ENCODE results near the gene SFXN5. TPM values are rescaled to one million over a fixed set of nuclear protein-coding genes. Genes with fewer than 3 reads are reported as not detected.

The SFXN5 gene
- total and polyA plus RNA-seq, 11 donors = 6.0 to 12.5 (median 8.7) TPM

DNA sequence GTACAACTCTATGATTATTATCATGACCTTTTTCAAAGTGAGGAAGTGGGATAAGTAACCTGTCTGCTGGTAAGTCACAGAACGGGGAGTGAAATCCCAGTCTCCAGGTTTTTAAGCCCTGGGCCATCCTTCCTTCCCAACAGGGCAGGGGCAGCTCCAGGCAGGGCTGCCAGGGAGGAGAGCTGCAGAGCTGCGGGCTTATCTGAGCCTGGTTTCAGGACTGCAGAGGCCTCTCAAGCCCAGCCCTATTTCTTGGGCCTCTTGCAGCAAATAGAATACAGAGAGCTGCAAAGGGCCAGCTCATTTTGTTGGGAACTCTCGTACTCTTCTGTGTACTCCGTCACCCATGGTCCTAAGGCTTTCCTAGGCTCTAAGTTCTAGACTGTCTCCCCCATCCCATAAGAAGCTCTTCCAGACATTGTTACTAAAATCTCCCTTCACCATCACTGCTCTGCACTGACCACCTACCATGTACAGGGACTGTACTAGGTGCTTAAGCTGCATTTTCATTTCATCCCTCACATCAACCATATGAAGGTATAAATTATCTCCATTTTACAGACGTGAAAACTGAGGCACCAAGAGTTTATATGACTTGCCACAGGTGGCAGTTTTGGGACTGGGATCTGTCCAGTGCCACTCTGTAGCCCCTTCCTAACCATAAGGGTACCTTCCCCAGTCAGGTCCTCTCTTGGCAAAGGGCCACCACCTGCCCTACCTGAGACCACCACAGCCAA lies 38.1 kb upstream of the SFXN5 start:
- peak overlapping the region in 4 of 12 donors; percentile 4 to 85 (median 46) for H3K27ac ChIP-seq

DNA sequence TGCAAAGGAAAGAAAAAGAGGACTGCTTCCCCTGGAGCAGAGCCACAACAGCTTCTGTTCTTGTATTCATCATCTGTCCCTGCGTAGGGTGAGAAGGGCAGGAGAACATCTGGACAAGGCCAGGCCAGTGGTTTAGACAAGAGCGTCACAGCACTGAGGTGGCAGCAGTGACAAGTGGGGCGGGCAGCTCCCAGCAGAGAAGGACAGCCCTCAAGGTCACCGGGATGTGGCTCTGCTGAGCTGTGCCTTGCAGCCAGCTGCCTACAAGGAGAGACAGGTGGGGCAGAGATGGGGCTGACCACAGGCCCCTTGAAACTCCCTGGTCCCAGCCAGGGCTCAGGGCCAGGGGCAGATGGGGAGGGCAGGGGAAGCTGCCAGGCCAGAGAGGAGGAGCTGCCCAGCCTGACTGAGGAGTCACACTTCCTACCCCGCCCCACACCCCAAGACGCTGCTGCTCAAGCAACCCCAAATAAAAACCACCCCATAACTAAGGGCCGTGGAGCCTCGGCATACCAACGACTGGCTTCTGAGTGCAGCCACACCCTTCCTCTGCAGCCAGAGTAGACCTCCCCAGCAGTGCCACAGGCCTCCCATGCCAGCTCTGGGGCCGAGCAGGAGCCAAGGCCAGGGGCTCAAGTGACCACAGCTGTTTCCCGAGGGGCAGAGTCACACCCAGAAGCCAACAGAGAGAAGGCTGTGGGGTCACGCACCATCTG lies 35.9 kb upstream of the SFXN5 start:
- Histone ChIP-seq H3K4me1 (peaks cover 0 to 83% (median 57%) of the 10 kb centered on the region in 12 donors), H3K9me3 (no peaks in the 10 kb centered on the region), H3K36me3 (no peaks in the 10 kb centered on the region), H3K4me3 (no peak overlapping the region), H3K27ac (peak overlapping the region in 10 of 12 donors; percentile 24 to 62 (median 38)), H3K27me3 (peaks cover 0 to 7% (median 0%) of the 10 kb centered on the region in 9 donors)
- DNase-seq (peak in 4 of 5 donors; percentile 49 to 73 (median 64)), ATAC-seq (peak; percentile 68 to 76 (median 74))
- no peak for TF ChIP-seq POLR2A (IDR thresholded peaks at IDR 0.05)
- TF ChIP-seq, protein P1, sequence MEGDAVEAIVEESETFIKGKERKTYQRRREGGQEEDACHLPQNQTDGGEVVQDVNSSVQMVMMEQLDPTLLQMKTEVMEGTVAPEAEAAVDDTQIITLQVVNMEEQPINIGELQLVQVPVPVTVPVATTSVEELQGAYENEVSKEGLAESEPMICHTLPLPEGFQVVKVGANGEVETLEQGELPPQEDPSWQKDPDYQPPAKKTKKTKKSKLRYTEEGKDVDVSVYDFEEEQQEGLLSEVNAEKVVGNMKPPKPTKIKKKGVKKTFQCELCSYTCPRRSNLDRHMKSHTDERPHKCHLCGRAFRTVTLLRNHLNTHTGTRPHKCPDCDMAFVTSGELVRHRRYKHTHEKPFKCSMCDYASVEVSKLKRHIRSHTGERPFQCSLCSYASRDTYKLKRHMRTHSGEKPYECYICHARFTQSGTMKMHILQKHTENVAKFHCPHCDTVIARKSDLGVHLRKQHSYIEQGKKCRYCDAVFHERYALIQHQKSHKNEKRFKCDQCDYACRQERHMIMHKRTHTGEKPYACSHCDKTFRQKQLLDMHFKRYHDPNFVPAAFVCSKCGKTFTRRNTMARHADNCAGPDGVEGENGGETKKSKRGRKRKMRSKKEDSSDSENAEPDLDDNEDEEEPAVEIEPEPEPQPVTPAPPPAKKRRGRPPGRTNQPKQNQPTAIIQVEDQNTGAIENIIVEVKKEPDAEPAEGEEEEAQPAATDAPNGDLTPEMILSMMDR (IDR thresholded peaks at IDR 0.05) = no peak
- 52 to 62% (median 59%) methylated on average over 9 to 12 of the region's 12 CpGs for WGBS, 4 donors
- intact Hi-C loops (cut with DNase I) = no loop called here

More for the DNA sequence above, 38.1 kb upstream of the SFXN5 start:
- intact Hi-C loops (cut with DNase I) = loop anchor here in 1 of 10 donors (5.0 kb wide), 1 partner anchor 37 kb away; the partner anchor contains the start of gene SFXN5
- 86 to 93% (median 89%) methylated on average over 5 of the region's 5 CpGs for WGBS, 4 donors
- H3K27me3 ChIP-seq = peaks cover 0 to 7% (median 0%) of the 10 kb centered on the region in 9 donors
- peaks cover 0 to 66% (median 47%) of the 10 kb centered on the region in 12 donors for H3K4me1 ChIP-seq
- H3K4me3 ChIP-seq = no peak overlapping the region
- TF ChIP-seq, protein P1 (IDR thresholded peaks at IDR 0.05) = no peak
- no peak for TF ChIP-seq POLR2A (IDR thresholded peaks at IDR 0.05)
- ATAC-seq (no peak), DNase-seq (no peak)
- H3K9me3 ChIP-seq = no peaks in the 10 kb centered on the region
- no peaks in the 10 kb centered on the region for H3K36me3 ChIP-seq

DNA sequence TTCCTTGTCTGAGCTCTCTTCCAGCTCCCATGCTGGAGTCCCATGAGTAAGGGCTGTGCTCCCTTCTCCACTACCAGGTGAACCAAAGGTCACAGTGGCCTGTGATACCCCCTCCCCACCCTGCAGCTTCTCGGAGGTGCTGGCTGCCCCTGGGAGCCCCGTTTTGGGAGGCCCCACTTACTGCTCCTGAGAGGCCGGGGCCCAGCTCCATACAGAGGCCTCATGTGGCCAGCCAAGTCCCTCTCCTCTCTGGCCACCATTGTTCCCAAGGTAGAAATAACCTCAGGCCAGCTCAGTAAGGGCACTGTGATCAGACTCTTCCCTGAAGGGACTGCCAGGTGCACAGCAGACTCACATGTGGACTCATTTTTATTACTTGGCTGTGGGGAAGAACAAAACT lies 35.3 kb upstream of the SFXN5 start:
- Histone ChIP-seq H3K27me3 (peaks cover 0 to 2% (median 0%) of the 10 kb centered on the region in 9 donors), H3K36me3 (no peaks in the 10 kb centered on the region), H3K4me3 (no peak overlapping the region), H3K27ac (peak overlapping the region in 10 of 12 donors; percentile 18 to 62 (median 38)), H3K9me3 (no peaks in the 10 kb centered on the region), H3K4me1 (peaks cover 0 to 82% (median 59%) of the 10 kb centered on the region in 12 donors)
- intact Hi-C loops (cut with DNase I) = no loop called here
- 89 to 93% (median 91%) methylated on average over 3 of the region's 3 CpGs for WGBS, 4 donors
- DNase-seq = peak in 2 of 5 donors; percentile 8 to 28
- no peak for ATAC-seq
- TF ChIP-seq, protein P1 (IDR thresholded peaks at IDR 0.05) = no peak
- TF ChIP-seq POLR2A (IDR thresholded peaks at IDR 0.05) = no peak

DNA sequence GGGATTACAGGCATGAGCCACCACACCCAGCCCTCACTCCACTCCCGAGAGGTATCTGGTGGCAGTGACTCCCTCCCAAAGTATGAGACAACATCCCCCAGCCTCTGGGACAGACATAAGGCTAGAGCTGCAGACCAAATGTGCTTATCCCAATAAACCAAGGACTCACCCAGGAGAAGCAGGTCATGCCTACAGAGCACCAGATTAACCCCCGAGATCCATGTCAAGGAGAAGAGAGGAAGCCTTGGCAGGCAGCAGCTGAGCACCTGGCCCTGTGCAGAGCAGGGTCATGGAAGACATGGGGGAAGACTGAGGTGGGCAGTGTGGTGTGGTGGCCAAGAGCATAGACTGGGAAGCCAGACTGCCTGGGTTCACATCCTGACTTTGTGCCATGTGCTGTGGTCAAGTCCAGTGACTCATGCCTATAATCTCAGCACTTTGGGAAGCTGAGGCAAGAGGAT lies 34.0 kb upstream of the SFXN5 start:
- H3K4me1 ChIP-seq = peaks cover 0 to 70% (median 47%) of the 10 kb centered on the region in 12 donors
- H3K27ac ChIP-seq = no peak overlapping the region
- TF ChIP-seq, protein P1 (IDR thresholded peaks at IDR 0.05) = no peak
- TF ChIP-seq POLR2A (IDR thresholded peaks at IDR 0.05) = no peak
- no peak for ATAC-seq
- no peaks in the 10 kb centered on the region for H3K9me3 ChIP-seq
- 94 to 100% (median 97%) methylated on average over 1 to 2 of the region's 2 CpGs for WGBS, 4 donors
- H3K36me3 ChIP-seq = no peaks in the 10 kb centered on the region
- DNase-seq = peak in 1 of 5 donors; percentile 8
- no peaks in the 10 kb centered on the region for H3K27me3 ChIP-seq
- no peak overlapping the region for H3K4me3 ChIP-seq
- intact Hi-C loops (cut with DNase I) = no loop called here

Measured in heart left ventricle (tissue), 16 donors.